Fibroblast of the aortic adventitia (primary cell): Measurements from ENCODE around the gene TMEM178A. TPM values are rescaled to one million over a fixed set of nuclear protein-coding genes. Genes with fewer than 3 reads are reported as not detected.
A peak's percentile ranks its signal among the peaks of the same experiment; 100 is the strongest.

ENCODE experiments used
- DNase-seq: peaks from one replicate; pipeline ENCODE4 v3.0.0-alpha.2; 2010; ENCODE audit warnings: low read depth
- H3K4me3 ChIP-seq: 2 replicates; pipeline ENCODE4 v1.5.1; 2011; ENCODE audit warnings: low read depth, mild to moderate bottlenecking, control low read depth, low read length, moderate library complexity
- total RNA-seq: library from RNA; depleted of rRNA; stranded (reverse); fragments of >200 nt; gene quantifications from 2 replicates; pipeline ENCODE4 v1.2.3, GENCODE V29; 2012; ENCODE audit warnings: low replicate concordance
- TF ChIP-seq, protein P1 (sequence below): IDR thresholded peaks from 2 replicates; pipeline ENCODE4 v1.5.1; 2011; ENCODE audit warnings: mild to moderate bottlenecking, low read length, control low read depth, inconsistent platforms; ENCODE audit not compliant: insufficient read depth

TMEM178A gene
- total RNA-seq, 1 donor, result 0.36 TPM

DNA sequence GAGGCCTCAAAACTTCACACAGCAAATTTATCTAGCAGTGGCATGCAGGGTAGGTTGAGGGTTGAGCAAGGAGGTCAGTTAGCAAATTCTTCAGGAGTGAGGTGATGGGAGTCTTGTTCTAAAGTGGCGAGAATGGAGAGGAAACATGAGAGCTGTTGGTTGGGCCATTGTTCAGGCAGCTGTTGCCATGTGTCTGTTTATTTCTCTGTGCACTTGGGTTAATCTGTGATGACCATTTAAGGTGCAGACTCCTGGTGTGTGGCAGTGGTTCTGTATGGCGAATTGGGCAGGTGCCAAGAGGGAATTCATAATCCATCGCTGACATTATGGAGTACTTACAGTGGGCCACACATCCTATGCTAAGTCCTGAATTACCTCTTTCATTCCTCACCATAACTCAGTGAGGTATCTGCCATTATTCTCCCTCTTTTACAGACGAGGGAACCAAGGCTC is 30.4 kb downstream of the TMEM178A start:
- TF ChIP-seq, protein P1, sequence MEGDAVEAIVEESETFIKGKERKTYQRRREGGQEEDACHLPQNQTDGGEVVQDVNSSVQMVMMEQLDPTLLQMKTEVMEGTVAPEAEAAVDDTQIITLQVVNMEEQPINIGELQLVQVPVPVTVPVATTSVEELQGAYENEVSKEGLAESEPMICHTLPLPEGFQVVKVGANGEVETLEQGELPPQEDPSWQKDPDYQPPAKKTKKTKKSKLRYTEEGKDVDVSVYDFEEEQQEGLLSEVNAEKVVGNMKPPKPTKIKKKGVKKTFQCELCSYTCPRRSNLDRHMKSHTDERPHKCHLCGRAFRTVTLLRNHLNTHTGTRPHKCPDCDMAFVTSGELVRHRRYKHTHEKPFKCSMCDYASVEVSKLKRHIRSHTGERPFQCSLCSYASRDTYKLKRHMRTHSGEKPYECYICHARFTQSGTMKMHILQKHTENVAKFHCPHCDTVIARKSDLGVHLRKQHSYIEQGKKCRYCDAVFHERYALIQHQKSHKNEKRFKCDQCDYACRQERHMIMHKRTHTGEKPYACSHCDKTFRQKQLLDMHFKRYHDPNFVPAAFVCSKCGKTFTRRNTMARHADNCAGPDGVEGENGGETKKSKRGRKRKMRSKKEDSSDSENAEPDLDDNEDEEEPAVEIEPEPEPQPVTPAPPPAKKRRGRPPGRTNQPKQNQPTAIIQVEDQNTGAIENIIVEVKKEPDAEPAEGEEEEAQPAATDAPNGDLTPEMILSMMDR, result no peak
- no peak overlapping the region for H3K4me3 ChIP-seq
- DNase-seq, result peak; percentile 74

DNA sequence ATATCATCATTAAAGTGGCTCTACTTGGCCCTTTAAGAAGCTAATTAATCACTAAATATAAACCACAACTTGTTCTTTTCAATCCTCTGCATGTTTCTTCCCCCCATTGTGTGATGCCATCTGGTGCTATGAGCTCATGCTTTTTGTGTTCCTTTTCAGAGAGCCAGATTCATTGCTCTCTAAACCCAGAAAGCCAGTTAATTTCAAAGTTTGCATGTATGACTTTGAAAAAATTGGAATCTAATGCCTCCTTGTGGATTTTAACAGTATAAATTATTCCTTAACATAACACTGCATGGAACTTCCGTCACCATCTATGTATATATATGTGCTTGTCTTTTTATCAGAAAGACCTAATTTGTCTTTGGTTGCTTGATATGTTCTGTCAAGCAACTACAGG is 31.1 kb downstream of the TMEM178A start:
- no peak overlapping the region for H3K4me3 ChIP-seq
- TF ChIP-seq, protein P1, result peak; percentile 46
- DNase-seq, result peak; percentile 85

DNA sequence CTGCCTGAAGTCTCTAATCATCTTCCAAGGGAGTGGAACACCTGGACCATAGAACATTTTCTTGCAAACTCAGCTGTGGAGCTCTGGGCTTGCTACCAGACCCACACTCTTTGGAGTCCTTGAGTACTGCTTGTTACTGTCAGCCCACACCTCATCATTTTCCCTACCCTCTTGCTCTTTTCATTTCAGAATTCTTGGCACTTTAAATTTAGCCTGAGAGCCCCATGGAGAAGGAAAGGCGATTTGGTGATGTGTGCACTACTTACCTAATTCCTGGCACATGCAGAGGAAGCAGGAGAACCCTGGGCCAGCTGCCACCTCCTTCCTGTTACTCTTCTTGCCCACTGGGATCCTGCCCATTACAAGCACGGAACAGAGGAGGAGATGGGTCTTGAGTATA is 31.7 kb downstream of the TMEM178A start:
- DNase-seq, result no peak
- TF ChIP-seq, protein P1, result no peak
- no peak overlapping the region for H3K4me3 ChIP-seq

DNA sequence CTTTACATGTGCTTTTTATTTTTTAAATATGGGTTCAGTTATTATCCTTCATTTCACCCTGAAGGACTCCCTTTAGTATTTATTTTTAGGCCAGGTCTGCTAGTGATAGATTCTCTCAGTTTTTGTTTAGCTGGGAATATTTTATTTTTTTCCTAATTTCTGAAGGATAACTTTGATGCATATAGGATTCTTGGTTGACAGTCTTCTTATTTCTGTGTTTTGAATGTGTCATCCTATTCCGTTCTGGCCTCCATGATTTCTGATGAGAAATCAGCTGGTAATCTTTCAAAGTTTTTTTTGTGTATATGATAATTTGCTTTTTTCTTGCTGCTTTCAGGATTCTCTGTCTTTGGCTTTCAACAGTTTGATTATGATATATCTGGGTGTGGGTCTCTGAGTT is 35.4 kb downstream of the TMEM178A start:
- no peak for DNase-seq
- H3K4me3 ChIP-seq, result no peak overlapping the region
- TF ChIP-seq, protein P1, result no peak

DNA sequence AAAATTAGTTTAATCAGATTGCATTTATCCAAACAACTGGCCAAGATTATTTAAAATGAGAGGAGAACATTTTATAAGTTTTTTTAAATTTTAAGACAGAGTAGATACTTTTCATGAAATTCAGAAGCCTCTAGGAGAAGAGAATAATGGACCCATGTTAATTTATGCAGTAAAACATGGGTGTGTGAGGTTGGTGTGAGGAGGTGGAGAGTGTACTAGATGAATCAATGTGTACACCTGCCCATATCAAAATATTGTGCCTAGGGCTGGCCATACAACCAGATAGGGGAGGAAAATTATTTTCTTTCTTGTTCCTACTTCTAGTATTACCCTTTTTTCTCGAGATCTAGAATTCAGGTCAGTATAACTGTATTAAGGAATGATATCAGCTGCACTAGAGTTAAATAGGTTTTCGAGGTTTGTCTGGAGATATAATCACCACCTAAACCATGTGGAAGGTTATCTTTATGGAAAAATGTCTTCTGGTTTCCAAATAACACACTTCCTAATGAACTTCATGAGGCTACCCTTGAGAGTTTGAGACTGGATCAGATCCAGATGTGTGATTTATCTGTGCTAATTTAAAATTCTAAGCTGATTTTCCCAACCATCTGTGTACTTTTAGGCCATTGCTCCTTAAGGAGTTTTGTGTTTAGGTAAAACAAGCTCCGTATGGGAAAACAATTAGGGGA is 37.6 kb downstream of the TMEM178A start:
- H3K4me3 ChIP-seq, result no peak overlapping the region
- no peak for DNase-seq
- TF ChIP-seq, protein P1, result no peak

DNA sequence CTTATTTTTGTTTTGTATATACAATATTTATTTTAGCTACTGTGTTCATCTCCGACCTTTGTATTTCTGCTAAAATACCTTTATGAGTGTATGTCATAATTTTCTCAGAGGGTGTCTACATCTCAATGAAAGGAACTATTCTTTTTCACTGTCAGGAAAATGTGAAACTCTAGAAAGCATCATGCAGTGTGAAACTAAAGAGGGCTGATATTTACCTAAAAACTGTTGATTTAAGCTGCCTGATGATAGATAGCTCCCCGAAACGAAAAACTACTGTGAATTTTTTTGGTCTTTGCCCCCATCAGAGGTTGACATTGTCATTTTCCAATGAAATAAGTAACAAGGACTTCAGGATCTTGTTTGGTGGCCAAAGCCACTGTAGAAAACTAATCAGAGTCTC is 38.8 kb downstream of the TMEM178A start:
- H3K4me3 ChIP-seq, result no peak overlapping the region
- TF ChIP-seq, protein P1, result no peak
- DNase-seq, result no peak

DNA sequence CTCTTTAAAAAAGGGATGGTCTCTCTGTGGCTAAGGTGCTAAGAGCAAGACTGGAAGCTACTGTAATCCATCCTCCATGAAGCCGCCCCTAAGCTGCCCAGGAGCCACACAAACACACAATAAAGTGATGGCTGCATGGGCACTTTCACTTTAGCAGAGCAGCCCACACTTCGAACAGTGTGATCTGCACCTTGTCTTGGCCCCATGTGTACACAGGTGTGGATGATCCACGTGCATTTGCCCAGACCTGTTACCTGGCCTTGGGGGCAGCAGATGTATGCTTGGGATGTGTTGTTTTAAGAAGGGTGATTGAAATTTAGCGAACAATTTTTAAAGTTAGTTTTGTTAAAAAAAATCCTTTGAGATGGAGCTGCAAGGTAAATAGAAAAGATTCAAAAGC is 39.9 kb downstream of the TMEM178A start:
- no peak for DNase-seq
- no peak overlapping the region for H3K4me3 ChIP-seq
- TF ChIP-seq, protein P1, result no peak
